Smooth muscle cell (in vitro differentiated cells): ENCODE data around the gene DNM1. TPM values are rescaled to one million over a fixed set of nuclear protein-coding genes. Genes with fewer than 3 reads are reported as not detected.

Experiments
- DNase-seq: peaks from one replicate; lab custom pipeline; 2025; ENCODE audit not compliant: unreplicated experiment; lab: John Stamatoyannopoulos, UW
- H2AFZ ChIP-seq: fragments of 200-600 bp; sonication (generic); 2 replicates; pipeline ENCODE4 v1.6.0; 2016; ENCODE audit warnings: antibody characterized with exemption, low read depth, mild to moderate bottlenecking
- H3F3A ChIP-seq: fragments of 200-600 bp; sonication (generic); 2 replicates; pipeline ENCODE4 v1.6.0; 2017; ENCODE audit warnings: antibody characterized with exemption, low read depth
- H3K27ac ChIP-seq: fragments of 200-600 bp; sonication (generic); 2 replicates; pipeline ENCODE4 v1.5.1; 2016; ENCODE audit warnings: low read depth, mild to moderate bottlenecking
- H3K27me3 ChIP-seq: fragments of 200-600 bp; sonication (generic); 2 replicates; pipeline ENCODE4 v1.6.1; 2016; ENCODE audit warnings: low read depth, mild to moderate bottlenecking
- H3K36me3 ChIP-seq: fragments of 200-600 bp; sonication (generic); 2 replicates; pipeline ENCODE4 v1.5.1; 2016; ENCODE audit warnings: low read depth
- H3K4me1 ChIP-seq: fragments of 200-600 bp; sonication (generic); 2 replicates; pipeline ENCODE4 v1.5.1; 2016; ENCODE audit warnings: low read depth
- H3K4me2 ChIP-seq: fragments of 200-600 bp; sonication (generic); 2 replicates; pipeline ENCODE4 v1.6.0; 2016; ENCODE audit warnings: mild to moderate bottlenecking
- H3K4me3 ChIP-seq: fragments of 200-600 bp; sonication (generic); 2 replicates; pipeline ENCODE4 v1.5.1; 2016; ENCODE audit warnings: mild to moderate bottlenecking
- H3K79me2 ChIP-seq: fragments of 200-600 bp; sonication (generic); 2 replicates; pipeline ENCODE4 v1.6.0; 2016; ENCODE audit warnings: low read depth, mild to moderate bottlenecking
- H3K9ac ChIP-seq: fragments of 200-600 bp; sonication (generic); 2 replicates; pipeline ENCODE4 v1.6.0; 2016; ENCODE audit warnings: low read depth
- H3K9me3 ChIP-seq: fragments of 200-600 bp; sonication (generic); replicated peaks from 2 replicates; pipeline ENCODE4 v1.5.1; 2016; ENCODE audit warnings: low read depth
- H4K20me1 ChIP-seq: fragments of 200-600 bp; sonication (generic); 2 replicates; pipeline ENCODE4 v1.6.0; 2016; ENCODE audit warnings: low read depth
- whole genome bisulfite sequencing: methylation state at CpG from one replicate; pipeline ENCODE4 v1.1.7; 2016; ENCODE audit warnings: low lambda C conversion rate; 5-methylcytosine and 5-hydroxymethylcytosine counted together
- polyA plus RNA-seq: library from polyadenylated mRNA; unstranded; fragments of >200 nt; fragmentation: Nextera tagmentation; extraction: Ambion mirVana; gene quantifications from 2 replicates; pipeline ENCODE4 v1.2.1, GENCODE V29; 2016
- total RNA-seq: library from RNA; depleted of rRNA; stranded (reverse); fragments of >200 nt; gene quantifications from 2 replicates; pipeline ENCODE4 v1.2.3, GENCODE V29; 2014
- TF ChIP-seq, protein P1 (sequence below): fragments of 200-600 bp; sonication (generic); IDR thresholded peaks from 2 replicates; pipeline ENCODE4 v1.5.1; 2017; ENCODE audit warnings: borderline replicate concordance, mild to moderate bottlenecking, antibody characterized with exemption; ENCODE audit not compliant: insufficient read depth, poor library complexity, severe bottlenecking

The DNM1 gene
- total and polyA plus RNA-seq, 2 experiments from 2014 or later, result 25.3 to 50.7 TPM

DNA sequence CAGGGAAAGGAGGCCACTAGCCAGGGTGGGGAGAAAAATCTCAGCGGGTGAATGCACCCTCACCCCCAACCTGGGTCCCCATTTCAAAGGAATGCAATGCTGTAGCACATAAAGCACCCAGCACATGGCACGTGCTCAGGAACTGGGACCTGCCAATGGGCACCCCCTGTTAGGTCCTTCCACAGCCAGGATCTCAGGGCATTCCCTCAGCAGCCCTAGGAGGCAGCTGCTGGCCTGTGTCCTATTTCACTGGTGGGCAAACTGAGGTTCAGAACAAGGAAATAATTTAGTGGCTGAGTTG, 8.8 kb downstream of the DNM1 start:
- DNase-seq, result no peak
- WGBS, result 97% methylated on average over 2 of the region's 2 CpGs
- TF ChIP-seq, protein P1, sequence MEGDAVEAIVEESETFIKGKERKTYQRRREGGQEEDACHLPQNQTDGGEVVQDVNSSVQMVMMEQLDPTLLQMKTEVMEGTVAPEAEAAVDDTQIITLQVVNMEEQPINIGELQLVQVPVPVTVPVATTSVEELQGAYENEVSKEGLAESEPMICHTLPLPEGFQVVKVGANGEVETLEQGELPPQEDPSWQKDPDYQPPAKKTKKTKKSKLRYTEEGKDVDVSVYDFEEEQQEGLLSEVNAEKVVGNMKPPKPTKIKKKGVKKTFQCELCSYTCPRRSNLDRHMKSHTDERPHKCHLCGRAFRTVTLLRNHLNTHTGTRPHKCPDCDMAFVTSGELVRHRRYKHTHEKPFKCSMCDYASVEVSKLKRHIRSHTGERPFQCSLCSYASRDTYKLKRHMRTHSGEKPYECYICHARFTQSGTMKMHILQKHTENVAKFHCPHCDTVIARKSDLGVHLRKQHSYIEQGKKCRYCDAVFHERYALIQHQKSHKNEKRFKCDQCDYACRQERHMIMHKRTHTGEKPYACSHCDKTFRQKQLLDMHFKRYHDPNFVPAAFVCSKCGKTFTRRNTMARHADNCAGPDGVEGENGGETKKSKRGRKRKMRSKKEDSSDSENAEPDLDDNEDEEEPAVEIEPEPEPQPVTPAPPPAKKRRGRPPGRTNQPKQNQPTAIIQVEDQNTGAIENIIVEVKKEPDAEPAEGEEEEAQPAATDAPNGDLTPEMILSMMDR, result no peak
- H3K4me1 ChIP-seq, result no peaks in the 10 kb centered on the region
- no peaks in the 10 kb centered on the region for H3K27me3 ChIP-seq
- H3K9me3 ChIP-seq, result no peaks in the 10 kb centered on the region
- H3K4me2 ChIP-seq, result no peak overlapping the region
- H3K4me3 ChIP-seq, result no peak overlapping the region
- no peak overlapping the region for H2AFZ ChIP-seq
- peaks cover 23% of the 10 kb centered on the region for H4K20me1 ChIP-seq
- H3K36me3 ChIP-seq, result no peaks in the 10 kb centered on the region
- no peaks in the 10 kb centered on the region for H3F3A ChIP-seq
- no peaks in the 10 kb centered on the region for H3K79me2 ChIP-seq
- no peak overlapping the region for H3K9ac ChIP-seq
- H3K27ac ChIP-seq, result no peak overlapping the region

DNA sequence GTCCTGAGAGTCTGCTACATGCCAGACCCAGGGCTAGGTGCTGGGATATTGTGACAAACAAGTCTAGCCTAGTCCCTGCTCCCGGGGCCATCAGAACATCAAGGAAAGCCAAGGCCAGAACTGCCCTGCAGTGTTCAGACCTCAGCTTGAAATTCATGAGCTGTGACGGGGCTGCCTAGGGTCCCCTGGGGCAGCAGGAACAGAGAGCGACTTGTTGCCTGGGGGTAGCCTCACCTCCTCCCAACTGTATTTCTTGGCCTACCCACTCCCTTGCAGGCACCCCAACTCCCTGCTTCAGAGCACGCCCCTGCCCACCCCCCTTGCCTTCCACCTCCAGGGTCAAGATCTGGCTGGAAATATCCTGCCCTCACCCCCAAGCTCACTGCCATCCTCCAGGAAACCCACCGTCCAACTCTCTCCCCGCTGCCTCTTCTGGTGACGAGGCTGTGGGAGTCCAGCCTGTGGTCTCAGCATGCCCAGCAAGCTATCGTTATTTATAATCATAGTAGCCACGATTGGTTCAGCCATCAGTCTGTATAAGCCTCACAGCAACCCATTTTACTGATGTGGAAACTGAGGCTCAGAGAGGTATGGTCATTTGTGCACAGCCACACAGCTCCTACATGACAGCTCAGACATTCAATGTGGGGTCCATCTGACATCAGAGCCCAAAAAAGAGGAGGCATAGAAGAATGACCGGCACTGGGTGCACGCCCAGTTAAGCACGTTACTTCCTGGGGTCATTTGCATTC, 10.7 kb downstream of the DNM1 start:
- DNase-seq, result no peak
- peaks cover 17% of the 10 kb centered on the region for H4K20me1 ChIP-seq
- H3F3A ChIP-seq, result peaks cover under 1% of the 10 kb centered on the region
- WGBS, result 95% methylated on average over 12 of the region's 12 CpGs
- H3K36me3 ChIP-seq, result no peaks in the 10 kb centered on the region
- H3K4me3 ChIP-seq, result no peak overlapping the region
- H3K9ac ChIP-seq, result no peak overlapping the region
- H3K4me1 ChIP-seq, result peaks cover 6% of the 10 kb centered on the region
- H3K27ac ChIP-seq, result no peak overlapping the region
- no peak overlapping the region for H2AFZ ChIP-seq
- no peak overlapping the region for H3K4me2 ChIP-seq
- H3K27me3 ChIP-seq, result no peaks in the 10 kb centered on the region
- TF ChIP-seq, protein P1, result no peak
- no peaks in the 10 kb centered on the region for H3K79me2 ChIP-seq
- H3K9me3 ChIP-seq, result no peaks in the 10 kb centered on the region

DNA sequence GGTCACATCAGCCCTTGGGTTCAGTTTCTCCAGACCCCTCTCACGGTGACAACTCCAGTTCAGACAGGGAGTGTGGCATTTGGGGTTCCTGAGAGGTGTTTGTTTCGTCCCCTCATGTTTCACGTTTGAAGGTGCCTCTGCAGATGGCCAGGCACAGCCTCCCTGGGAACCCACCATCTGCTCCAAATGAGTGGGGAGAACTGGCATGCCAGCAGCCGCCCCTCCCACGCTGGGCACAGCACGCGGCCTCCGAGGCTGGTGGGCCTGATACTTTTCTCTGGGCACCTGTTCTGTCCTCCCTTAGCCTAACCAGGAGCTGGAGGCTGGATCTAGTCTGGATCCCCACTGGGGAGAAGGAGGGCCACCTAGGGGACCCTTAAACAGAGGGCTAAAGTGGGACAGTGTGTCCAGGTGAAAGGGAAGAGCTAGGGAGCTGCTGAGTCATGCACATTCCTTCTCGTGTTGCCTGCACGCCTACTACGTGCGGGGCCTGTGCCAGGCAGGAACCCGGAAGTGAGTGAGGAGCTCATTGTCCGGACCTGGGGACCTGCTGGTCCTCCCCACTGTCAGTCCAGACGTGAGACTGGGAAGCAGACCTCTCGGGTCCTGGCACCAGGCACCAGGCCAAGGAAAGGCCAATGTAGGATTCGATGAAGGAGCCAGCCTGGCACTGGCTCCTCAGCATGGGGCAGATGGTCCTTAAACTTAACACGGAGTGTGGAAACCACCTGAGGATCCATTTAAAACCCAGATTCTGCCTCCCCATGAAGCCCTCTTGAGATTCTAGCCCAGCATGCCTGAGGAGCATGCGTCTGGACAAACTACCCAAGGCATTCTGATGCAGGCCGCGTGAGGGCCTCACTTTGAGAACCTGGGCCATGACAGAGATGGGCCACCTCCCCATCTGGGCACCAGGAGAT, 11.7 kb downstream of the DNM1 start:
- H3K36me3 ChIP-seq, result no peaks in the 10 kb centered on the region
- TF ChIP-seq, protein P1, result no peak
- no peaks in the 10 kb centered on the region for H3K79me2 ChIP-seq
- peaks cover 6% of the 10 kb centered on the region for H3K4me1 ChIP-seq
- H3K27me3 ChIP-seq, result no peaks in the 10 kb centered on the region
- H4K20me1 ChIP-seq, result peaks cover 13% of the 10 kb centered on the region
- peaks cover 4% of the 10 kb centered on the region for H3F3A ChIP-seq
- no peak overlapping the region for H3K4me2 ChIP-seq
- H3K27ac ChIP-seq, result peak overlapping the region; percentile 59
- H3K9me3 ChIP-seq, result no peaks in the 10 kb centered on the region
- no peak for DNase-seq
- 80% methylated on average over 20 of the region's 21 CpGs for WGBS
- H3K9ac ChIP-seq, result no peak overlapping the region
- no peak overlapping the region for H2AFZ ChIP-seq
- no peak overlapping the region for H3K4me3 ChIP-seq
